ENCODE data around the gene CFAP61.

GRCh38 chr20:20293691-20294385, 241.5 kb downstream of the CFAP61 start:
- TF ChIP-seq, protein P1, sequence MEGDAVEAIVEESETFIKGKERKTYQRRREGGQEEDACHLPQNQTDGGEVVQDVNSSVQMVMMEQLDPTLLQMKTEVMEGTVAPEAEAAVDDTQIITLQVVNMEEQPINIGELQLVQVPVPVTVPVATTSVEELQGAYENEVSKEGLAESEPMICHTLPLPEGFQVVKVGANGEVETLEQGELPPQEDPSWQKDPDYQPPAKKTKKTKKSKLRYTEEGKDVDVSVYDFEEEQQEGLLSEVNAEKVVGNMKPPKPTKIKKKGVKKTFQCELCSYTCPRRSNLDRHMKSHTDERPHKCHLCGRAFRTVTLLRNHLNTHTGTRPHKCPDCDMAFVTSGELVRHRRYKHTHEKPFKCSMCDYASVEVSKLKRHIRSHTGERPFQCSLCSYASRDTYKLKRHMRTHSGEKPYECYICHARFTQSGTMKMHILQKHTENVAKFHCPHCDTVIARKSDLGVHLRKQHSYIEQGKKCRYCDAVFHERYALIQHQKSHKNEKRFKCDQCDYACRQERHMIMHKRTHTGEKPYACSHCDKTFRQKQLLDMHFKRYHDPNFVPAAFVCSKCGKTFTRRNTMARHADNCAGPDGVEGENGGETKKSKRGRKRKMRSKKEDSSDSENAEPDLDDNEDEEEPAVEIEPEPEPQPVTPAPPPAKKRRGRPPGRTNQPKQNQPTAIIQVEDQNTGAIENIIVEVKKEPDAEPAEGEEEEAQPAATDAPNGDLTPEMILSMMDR (IDR thresholded peaks at IDR 0.05; ENCODE audit: insufficient read depth, low read depth, low read length): no peak
- no peak for TF ChIP-seq EZH2 (IDR thresholded peaks at IDR 0.05; ENCODE audit: insufficient read depth, low read length)

All from astrocyte (in vitro differentiated cells and primary cell).